ENCODE results near the gene CNTN4. TPM values are rescaled to one million over a fixed set of nuclear protein-coding genes. Genes with fewer than 3 reads are reported as not detected.
"Not testable (repeated sequence)": the region's sequence is repeated elsewhere in the genome, so short reads cannot be mapped to it uniquely, and the experiment has no call there.

CNTN4 gene
- total RNA-seq, 1 donor from 2014 or later, result 2.6 TPM

- no peak for DNase-seq
- intact Hi-C loops (cut with DNase I), result no loop called here
- ATAC-seq (ENCODE audit: poor library complexity), result no peak
These were observed 693.8 kb downstream of the CNTN4 start for GRCh38 chr3:2792432-2792831.

DNA sequence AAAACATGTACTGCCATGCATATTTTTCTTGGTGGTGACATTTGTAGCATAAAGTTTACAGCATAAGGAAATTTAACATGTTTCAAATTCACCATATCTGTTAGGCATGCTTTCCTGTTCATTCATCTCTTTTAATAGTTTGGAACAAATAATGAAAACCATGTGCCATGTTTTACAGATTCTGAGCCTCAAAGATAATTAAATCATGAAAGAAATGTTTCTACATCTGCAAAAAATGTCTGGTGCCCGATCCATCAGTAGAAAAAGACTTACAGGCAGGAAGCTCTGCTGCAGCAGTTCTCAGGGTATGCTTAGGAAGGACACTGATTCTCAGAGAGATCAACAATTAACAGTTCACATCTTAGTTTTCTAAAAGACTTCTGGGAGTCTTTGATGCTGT is 695.3 kb downstream of the CNTN4 start:
- no peak for DNase-seq
- intact Hi-C loops (cut with DNase I), result no loop called here
- no peak for ATAC-seq (ENCODE audit: poor library complexity)

DNA sequence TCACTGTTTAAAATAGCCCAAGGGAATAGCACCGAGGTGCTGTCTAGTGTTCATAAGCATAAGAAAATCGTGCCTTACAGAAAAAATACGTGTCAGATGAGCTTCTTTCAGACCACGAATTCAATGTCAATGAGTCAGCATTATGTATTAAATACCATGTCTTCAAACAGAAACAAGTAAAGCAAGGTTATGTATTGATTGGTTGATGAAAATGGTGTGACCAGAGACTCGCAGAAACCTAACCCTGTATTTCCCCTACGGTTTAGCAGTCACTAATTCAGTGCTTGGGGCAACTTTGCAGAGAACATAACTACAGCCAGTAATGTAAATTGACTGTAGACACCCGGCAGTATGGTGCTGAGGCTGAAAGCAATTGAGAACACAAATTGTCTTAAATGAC is 703.8 kb downstream of the CNTN4 start:
- intact Hi-C loops (cut with DNase I), result no loop called here
- DNase-seq (no peak), ATAC-seq (ENCODE audit: poor library complexity) (no peak)

DNA sequence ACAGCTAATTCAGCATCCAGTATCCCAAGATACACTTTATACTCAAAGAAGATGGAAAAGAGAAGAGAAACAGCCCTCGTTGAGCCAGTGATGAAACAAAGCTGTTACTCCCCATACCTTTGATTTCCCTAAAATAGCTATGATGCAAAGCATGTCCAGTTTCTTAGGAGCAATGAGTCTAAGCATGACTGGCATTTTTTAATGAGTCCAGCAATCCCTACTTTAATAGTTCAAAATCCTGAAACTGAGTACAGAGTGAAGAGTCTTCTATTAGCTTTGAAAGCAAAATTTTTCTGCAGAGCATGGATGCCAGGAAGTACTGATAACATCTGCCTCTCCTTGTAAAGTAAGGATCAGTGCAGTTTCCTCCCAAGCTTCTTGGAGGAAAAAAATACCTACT is 708.8 kb downstream of the CNTN4 start:
- intact Hi-C loops (cut with DNase I), result no loop called here
- DNase-seq, result no peak
- ATAC-seq (ENCODE audit: poor library complexity), result no peak

DNA sequence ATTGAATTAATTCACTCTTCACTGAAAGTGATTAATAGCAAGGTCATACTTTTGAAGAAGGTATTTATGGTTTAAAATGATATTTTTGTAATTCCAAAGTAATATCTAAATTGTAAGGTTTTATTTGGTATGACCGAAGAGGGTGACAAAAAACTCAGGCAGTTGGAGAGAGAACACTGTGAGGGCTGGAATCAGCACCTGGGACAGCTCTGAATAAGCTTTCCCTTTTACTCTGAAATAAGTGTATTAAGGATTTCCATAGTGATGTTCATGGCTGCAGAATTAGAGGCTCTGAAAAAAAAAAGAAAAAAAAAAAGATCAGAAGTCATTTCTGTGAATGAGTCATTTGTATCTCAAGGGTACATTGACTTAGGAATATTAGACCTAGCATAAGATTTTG is 712.1 kb downstream of the CNTN4 start:
- intact Hi-C loops (cut with DNase I), result no loop called here
- ATAC-seq (ENCODE audit: poor library complexity) (no peak), DNase-seq (no peak)

DNA sequence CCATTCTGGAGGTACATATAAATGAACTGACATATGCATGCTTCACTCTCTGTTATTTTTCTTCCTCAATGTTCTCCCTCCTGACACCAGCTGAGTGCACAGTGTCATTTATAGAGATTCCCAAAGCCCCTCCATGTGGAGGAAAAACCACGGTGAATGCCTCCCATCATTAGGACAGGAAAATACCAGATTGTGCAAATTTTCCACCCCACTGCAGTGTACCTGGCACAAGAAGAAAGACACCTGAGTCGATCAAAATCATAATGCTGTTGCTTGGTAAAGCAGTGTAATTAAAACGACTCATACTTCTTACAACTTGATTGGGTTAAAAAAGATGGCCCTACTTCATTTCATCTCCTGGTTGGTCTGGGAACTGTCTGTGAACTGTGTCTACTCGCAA is 720.9 kb downstream of the CNTN4 start:
- DNase-seq (no peak), ATAC-seq (ENCODE audit: poor library complexity) (no peak)
- intact Hi-C loops (cut with DNase I), result no loop called here

DNA sequence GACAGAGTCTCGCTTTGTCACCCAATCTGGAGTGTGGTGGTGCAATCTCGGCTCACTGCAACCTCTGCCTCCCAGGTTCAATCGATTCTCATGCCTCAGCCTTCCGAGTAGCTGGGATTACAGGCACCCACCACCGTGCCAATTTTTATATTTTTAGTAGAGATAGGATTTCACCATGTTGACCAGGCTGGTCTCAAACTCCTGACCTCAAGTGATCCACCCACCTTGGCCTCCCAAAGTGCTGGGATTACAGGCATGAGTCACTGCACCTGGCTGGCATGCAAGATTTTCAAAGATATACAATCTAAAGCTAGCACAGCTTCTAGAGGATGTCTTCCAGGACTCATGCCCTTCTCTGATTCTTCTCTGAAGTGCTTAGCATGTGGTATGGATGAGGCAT is 722.3 kb downstream of the CNTN4 start:
- intact Hi-C loops (cut with DNase I); ATAC-seq (ENCODE audit: poor library complexity): not testable (repeated sequence)

DNA sequence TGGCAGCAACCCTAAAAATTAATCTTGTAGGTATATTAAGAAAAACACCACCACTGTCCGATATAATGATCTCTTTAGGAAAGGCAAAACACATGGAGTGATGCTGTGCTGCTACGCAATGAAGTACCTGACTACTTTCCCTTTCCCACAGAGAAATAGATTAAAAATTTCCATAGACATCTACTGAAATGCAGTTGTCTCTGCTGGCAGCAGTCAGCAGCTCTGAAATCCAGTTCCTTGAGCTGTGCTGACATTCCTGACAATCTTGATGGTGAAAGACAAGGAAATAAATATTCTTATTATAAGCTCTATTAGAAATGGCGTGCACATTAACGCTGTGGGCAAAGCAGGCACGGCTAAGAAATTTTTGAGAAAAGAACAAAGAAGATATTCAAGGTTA is 723.9 kb downstream of the CNTN4 start:
- DNase-seq (no peak), ATAC-seq (ENCODE audit: poor library complexity) (no peak)
- intact Hi-C loops (cut with DNase I), result no loop called here

More for the DNA sequence above, 722.3 kb downstream of the CNTN4 start:
- not testable (repeated sequence) for DNase-seq

GRCh38 chr3:2823031-2823430 is 724.4 kb downstream of the CNTN4 start:
- DNase-seq, result no peak
- intact Hi-C loops (cut with DNase I), result no loop called here
- no peak for ATAC-seq (ENCODE audit: poor library complexity)

DNA sequence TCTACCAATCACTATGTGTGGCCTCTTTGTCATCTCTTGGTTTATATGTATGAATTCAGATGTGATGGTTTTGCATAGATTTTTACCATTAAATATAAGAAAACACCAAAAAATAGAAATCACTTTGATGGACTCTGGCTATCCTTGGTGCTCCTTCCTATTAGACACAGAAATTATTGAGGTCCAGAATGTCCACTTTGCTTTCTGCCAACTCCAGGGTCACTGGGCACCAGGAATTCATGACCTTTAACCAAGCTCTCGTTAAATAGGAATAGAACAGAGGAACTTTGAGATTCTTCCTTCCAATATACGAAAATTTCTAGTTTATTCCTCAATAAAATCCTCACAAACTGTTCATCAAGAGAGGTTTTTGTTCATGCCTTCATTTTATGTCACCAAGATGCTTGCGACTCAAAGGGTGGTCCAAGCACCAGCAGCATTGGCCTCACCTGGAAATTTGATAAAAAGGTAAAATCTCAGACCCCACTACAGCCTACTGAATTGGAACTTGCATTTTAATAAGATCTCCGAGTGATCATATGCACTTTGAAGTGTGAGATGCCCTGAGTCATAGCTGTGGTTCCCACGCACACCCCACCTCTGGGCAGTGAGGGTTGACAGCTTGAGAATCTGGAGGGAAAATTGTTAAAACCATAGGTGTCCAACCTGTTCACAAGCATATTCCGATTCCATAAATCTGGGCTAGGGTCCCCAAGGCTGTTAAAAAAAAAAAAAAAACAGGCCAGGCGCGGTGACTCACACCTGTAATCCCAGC is 725.0 kb downstream of the CNTN4 start:
- ATAC-seq (ENCODE audit: poor library complexity) (no peak), DNase-seq (no peak)
- intact Hi-C loops (cut with DNase I), result no loop called here

GRCh38 chr3:2826036-2826435 is 727.4 kb downstream of the CNTN4 start:
- DNase-seq, result no peak
- intact Hi-C loops (cut with DNase I), result no loop called here
- no peak for ATAC-seq (ENCODE audit: poor library complexity)

- ATAC-seq (ENCODE audit: poor library complexity) (no peak), DNase-seq (no peak)
- intact Hi-C loops (cut with DNase I), result no loop called here
These were observed 727.8 kb downstream of the CNTN4 start for GRCh38 chr3:2826453-2826852.

- intact Hi-C loops (cut with DNase I), result no loop called here
- no peak for DNase-seq
- ATAC-seq (ENCODE audit: poor library complexity), result no peak
These were observed 738.6 kb downstream of the CNTN4 start for GRCh38 chr3:2837239-2837638.

DNA sequence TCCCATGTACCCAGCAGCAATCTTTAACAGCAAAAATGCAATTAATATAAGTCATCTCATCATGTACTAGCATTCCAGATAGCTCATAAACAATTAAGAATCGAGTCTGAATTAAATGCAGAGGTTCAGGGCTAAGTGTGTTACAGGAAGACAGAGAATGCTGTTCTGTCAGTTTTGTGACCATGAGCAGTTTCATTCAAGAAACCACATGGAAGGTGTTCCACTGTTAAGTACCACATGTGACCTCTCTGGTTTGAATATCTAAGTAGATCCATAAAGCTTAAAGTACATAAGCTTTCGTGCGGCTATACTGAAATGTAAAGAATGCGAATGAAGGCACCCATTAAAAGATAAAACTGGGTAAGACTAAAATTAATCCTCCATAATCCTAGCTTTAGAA is 739.2 kb downstream of the CNTN4 start:
- DNase-seq, result no peak
- intact Hi-C loops (cut with DNase I), result no loop called here
- no peak for ATAC-seq (ENCODE audit: poor library complexity)

- intact Hi-C loops (cut with DNase I), result no loop called here
- no peak for DNase-seq
These were observed 740.0 kb downstream of the CNTN4 start for GRCh38 chr3:2838546-2839157.

GRCh38 chr3:2839876-2840275 is 741.2 kb downstream of the CNTN4 start:
- peak; percentile 55 for ATAC-seq (ENCODE audit: poor library complexity)
- intact Hi-C loops (cut with DNase I), result no loop called here
- no peak for DNase-seq

More at GRCh38 chr3:2838546-2839157, 740.0 kb downstream of the CNTN4 start:
- peak; percentile 53 for ATAC-seq (ENCODE audit: poor library complexity)

DNA sequence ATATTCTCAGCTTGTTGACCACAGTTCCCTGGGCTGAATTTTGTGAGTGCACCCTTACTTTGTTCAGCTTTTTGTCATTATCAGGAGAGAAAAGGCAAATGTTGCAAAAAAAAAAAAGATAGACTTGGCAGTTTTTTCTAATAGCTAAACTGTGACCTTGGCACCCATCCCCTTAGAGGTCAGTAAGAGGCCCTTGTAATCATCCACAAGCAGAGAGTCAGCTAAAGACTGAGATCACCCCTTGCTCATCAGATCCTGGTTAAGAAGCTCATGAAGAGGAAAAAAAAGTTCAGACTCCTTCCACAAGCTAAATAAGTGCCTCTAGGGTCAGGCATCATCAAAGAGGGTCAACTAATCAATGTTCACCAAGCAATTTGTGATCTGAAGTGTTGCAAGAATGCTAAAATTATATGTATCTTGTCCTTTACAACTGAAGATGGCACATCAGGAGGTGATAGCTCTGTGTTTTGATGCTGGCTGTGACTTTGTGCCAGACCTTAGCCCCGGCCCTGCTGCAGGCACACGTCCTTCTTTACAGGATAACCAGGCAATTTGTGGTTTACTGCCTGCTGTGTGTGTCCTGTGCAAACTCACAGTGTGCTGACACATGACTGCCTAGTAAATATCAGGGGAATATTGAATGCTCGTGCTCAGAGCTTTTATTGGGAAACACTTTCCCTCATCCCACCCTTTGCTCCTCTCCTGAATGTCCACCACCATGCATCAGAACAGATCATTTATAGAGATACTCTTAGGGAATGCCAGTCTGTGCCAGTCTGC is 748.6 kb downstream of the CNTN4 start:
- intact Hi-C loops (cut with DNase I), result no loop called here

DNA sequence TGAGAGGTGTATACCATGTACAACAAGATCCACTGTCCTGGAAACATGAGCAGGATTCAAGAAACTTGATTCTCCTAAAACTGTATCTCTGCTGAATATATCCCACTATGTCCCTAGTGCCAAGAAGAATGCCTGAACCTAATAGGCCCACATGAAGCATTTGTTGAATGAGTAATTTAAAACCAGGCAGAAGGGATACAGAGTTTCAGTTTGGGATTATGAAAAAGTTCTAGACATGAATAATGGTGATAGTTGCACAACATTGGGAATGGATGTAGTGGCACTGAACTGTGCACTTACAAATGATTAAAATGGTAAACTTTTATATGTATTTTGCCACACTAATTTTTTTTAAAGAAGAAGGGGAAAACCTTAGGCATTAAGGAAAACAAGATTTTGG is 750.4 kb downstream of the CNTN4 start:
- no peak for ATAC-seq (ENCODE audit: poor library complexity)
- intact Hi-C loops (cut with DNase I), result no loop called here
- no peak for DNase-seq

More for the DNA sequence above, 748.6 kb downstream of the CNTN4 start:
- DNase-seq (no peak), ATAC-seq (ENCODE audit: poor library complexity) (peak; percentile 55)

- intact Hi-C loops (cut with DNase I), result no loop called here
- DNase-seq (no peak), ATAC-seq (ENCODE audit: poor library complexity) (no peak)
These were observed 752.0 kb downstream of the CNTN4 start for GRCh38 chr3:2850701-2851100.

DNA sequence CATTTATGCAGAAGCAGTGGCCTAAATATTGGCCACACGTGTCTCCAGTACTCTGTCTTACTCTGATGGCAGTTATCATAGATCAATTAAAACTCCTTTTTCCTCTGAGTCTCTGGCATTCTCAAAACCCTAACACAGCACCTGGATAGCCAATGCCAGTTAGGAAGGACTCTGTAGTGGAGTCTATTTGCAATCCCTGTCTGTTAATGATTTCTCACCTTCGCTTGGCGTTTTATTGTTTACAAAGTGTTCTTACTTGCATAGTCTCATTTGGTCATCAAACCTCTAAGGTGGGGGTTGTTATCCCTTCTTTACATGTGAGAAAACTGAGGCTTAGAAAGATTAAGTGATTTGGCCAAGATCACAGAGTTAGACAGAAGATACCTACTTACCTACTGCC is 752.7 kb downstream of the CNTN4 start:
- intact Hi-C loops (cut with DNase I), result no loop called here
- ATAC-seq (ENCODE audit: poor library complexity), result no peak
- DNase-seq, result no peak

Measured in Right ventricle myocardium superior (tissue), 1 donor.